ENCODE data around the gene CYLD. TPM values are rescaled to one million over a fixed set of nuclear protein-coding genes. Genes with fewer than 3 reads are reported as not detected.

CYLD gene
- total and polyA plus RNA-seq, 4 experiments from 2014 or later, result 206 to 299 (median 274) TPM

DNA sequence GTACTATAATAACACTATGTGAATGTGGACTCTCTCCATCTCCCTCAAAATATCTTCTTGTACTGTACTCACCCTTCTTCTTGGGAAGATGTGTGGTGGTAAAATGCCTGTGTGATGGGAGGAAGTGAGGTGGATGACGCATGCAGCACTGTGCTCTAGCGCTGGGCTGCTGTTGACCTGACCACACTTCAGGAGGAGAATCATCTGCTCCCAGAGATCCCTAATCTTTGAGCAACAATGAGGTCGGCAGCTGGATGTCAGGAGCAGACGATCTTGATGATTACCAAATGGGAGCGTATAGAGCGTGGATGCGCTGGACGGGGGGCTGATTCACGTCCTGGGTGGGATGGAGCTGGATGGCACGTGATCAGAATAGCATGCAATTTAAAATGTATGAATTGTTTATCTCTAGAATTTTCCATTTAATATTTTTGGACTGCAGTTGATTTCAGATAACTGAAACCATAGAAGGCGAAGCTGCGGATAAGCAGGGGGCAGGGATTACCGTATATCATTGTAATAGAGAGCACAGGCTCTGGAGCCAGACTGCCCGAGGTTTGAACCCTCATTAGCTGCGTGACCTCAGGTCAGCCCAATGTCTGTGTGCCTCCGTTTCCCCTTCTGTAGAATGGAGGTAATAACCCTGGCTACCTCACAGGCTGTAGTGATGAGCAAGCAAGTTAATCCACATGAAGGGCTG lies 23.7 kb upstream of the CYLD start:
- H3K27me3 ChIP-seq (ENCODE audit: insufficient read depth, low read length), result no peaks in the 10 kb centered on the region
- Mint-ChIP-seq H3K4me3 (no peak overlapping the region), H3K27me3 (no peaks in the 10 kb centered on the region), H3K36me3 (peaks cover 14 to 43% of the 10 kb centered on the region in 2 donors), H3K4me1 (peaks cover 9 to 40% (median 24%) of the 10 kb centered on the region in 4 donors), H3K9me3 (peaks cover 0 to 2% (median 0%) of the 10 kb centered on the region in 8 donors), H3K27ac (peak overlapping the region in 5 of 7 donors; percentile 29 to 80 (median 62))
- H3K4me1 ChIP-seq (ENCODE audit: insufficient read depth, low read length), result peaks cover 12% of the 10 kb centered on the region
- CTCF ChIA-PET (ENCODE audit: partially characterized antibody), result interaction anchor here (1.0 to 7.0 kb wide), 4 partner anchors 14 to 88 kb away, joined by 3 to 55 read pairs (median 16); no protein-coding TSS in a partner anchor
- POLR2A ChIA-PET (ENCODE audit: partially characterized antibody), result interaction anchor here (1.3 to 1.4 kb wide), 2 partner anchors 23 to 37 kb away, joined by 3 read pairs; partner anchors contain the start of gene SNX20
- intact Hi-C loops (cut with micrococcal nuclease), result no loop called here
- H3K9me3 ChIP-seq (ENCODE audit: control insufficient read depth in 1 of 2, low read length in 2 of 2), result no peaks in the 10 kb centered on the region
- peaks cover 6% of the 10 kb centered on the region for H3K36me3 ChIP-seq (ENCODE audit: insufficient read depth, low read length)
- no peak for DNase-seq
- H3K4me3 ChIP-seq (ENCODE audit: low read length in 2 of 2), result no peak overlapping the region
- H3K27ac ChIP-seq (ENCODE audit: low read depth, low read length), result no peak overlapping the region

GRCh38 chr16:50718761-50719400 lies 23.0 kb upstream of the CYLD start:
- CTCF ChIA-PET (ENCODE audit: partially characterized antibody), result interaction anchor here (1.0 to 7.0 kb wide), 5 partner anchors 13 to 87 kb away, joined by 3 to 55 read pairs (median 12); partner anchors contain the start of gene SNX20
- intact Hi-C loops (cut with micrococcal nuclease), result no loop called here
- no peak for DNase-seq
- H3K4me3 ChIP-seq (ENCODE audit: low read length in 2 of 2), result no peak overlapping the region
- Mint-ChIP-seq H3K9me3 (peaks cover 0 to 7% (median 2%) of the 10 kb centered on the region in 8 donors), H3K4me1 (peaks cover 9 to 35% (median 23%) of the 10 kb centered on the region in 4 donors), H3K36me3 (peaks cover 20 to 44% of the 10 kb centered on the region in 2 donors), H3K27ac (peak overlapping the region in 4 of 7 donors; percentile 2 to 80 (median 60)), H3K4me3 (no peak overlapping the region), H3K27me3 (no peaks in the 10 kb centered on the region)
- peaks cover 6% of the 10 kb centered on the region for H3K36me3 ChIP-seq (ENCODE audit: insufficient read depth, low read length)
- H3K9me3 ChIP-seq (ENCODE audit: control insufficient read depth in 1 of 2, low read length in 2 of 2), result peaks cover 0 to under 1% of the 10 kb centered on the region in 2 donors
- H3K4me1 ChIP-seq (ENCODE audit: insufficient read depth, low read length), result peaks cover 12% of the 10 kb centered on the region
- H3K27me3 ChIP-seq (ENCODE audit: insufficient read depth, low read length), result no peaks in the 10 kb centered on the region
- no peak overlapping the region for H3K27ac ChIP-seq (ENCODE audit: low read depth, low read length)
- POLR2A ChIA-PET (ENCODE audit: partially characterized antibody), result interaction anchor here (1.3 to 1.4 kb wide), 2 partner anchors 23 to 38 kb away, joined by 3 read pairs; partner anchors contain the start of gene SNX20

- peaks cover 7% of the 10 kb centered on the region for H3K36me3 ChIP-seq (ENCODE audit: insufficient read depth, low read length)
- Mint-ChIP-seq H3K27ac (peak overlapping the region in 3 of 7 donors; percentile 46 to 74 (median 68)), H3K36me3 (peaks cover 28 to 50% of the 10 kb centered on the region in 2 donors), H3K9me3 (peaks cover 2 to 13% (median 9%) of the 10 kb centered on the region in 8 donors), H3K27me3 (no peaks in the 10 kb centered on the region), H3K4me1 (peaks cover 12 to 35% (median 23%) of the 10 kb centered on the region in 4 donors), H3K4me3 (no peak overlapping the region)
- intact Hi-C loops (cut with micrococcal nuclease), result loop anchor here (1.0 kb wide), 3 partner anchors 22 to 87 kb away; no protein-coding TSS in a partner anchor
- peaks cover 12% of the 10 kb centered on the region for H3K4me1 ChIP-seq (ENCODE audit: insufficient read depth, low read length)
- POLR2A ChIA-PET (ENCODE audit: partially characterized antibody), result interaction anchor here (0.7 to 1.6 kb wide), 12 partner anchors 11 to 62 kb away, joined by 3 to 14 read pairs (median 4); partner anchors contain the start of genes CYLD and SNX20
- H3K9me3 ChIP-seq (ENCODE audit: control insufficient read depth in 1 of 2, low read length in 2 of 2), result peaks cover 0 to 7% of the 10 kb centered on the region in 2 donors
- CTCF ChIA-PET (ENCODE audit: partially characterized antibody), result interaction anchor here (0.8 to 7.0 kb wide), 20 partner anchors 10 to 364 kb away, joined by 3 to 55 read pairs (median 4); partner anchors contain the start of genes CYLD and SNX20
- no peak for DNase-seq
- no peaks in the 10 kb centered on the region for H3K27me3 ChIP-seq (ENCODE audit: insufficient read depth, low read length)
- no peak overlapping the region for H3K4me3 ChIP-seq (ENCODE audit: low read length in 2 of 2)
- no peak overlapping the region for H3K27ac ChIP-seq (ENCODE audit: low read depth, low read length)
These were observed 22.2 kb upstream of the CYLD start for GRCh38 chr16:50719401-50720337.

- Histone ChIP-seq H3K27me3 (ENCODE audit: insufficient read depth, low read length) (no peaks in the 10 kb centered on the region), H3K4me1 (ENCODE audit: insufficient read depth, low read length) (peaks cover 12% of the 10 kb centered on the region), H3K36me3 (ENCODE audit: insufficient read depth, low read length) (peaks cover 18% of the 10 kb centered on the region), H3K9me3 (ENCODE audit: control insufficient read depth in 1 of 2, low read length in 2 of 2) (peaks cover 0 to 7% of the 10 kb centered on the region in 2 donors), H3K27ac (ENCODE audit: low read depth, low read length) (no peak overlapping the region), H3K4me3 (ENCODE audit: low read length in 2 of 2) (no peak overlapping the region)
- POLR2A ChIA-PET (ENCODE audit: partially characterized antibody), result interaction anchor here (0.6 to 1.2 kb wide), 4 partner anchors 10 to 44 kb away, joined by 3 to 5 read pairs (median 3); no protein-coding TSS in a partner anchor
- Mint-ChIP-seq H3K27ac (peak overlapping the region in 6 of 7 donors; percentile 19 to 86 (median 46)), H3K4me3 (peak overlapping the region in 3 of 8 donors; percentile 8 to 23 (median 13)), H3K4me1 (peaks cover 12 to 35% (median 24%) of the 10 kb centered on the region in 4 donors), H3K36me3 (peaks cover 40 to 50% of the 10 kb centered on the region in 2 donors), H3K9me3 (peaks cover 2 to 13% (median 9%) of the 10 kb centered on the region in 8 donors), H3K27me3 (no peaks in the 10 kb centered on the region)
- intact Hi-C loops (cut with micrococcal nuclease), result no loop called here
- DNase-seq, result no peak
- CTCF ChIA-PET (ENCODE audit: partially characterized antibody), result interaction anchor here (1.3 to 7.0 kb wide), 9 partner anchors 10 to 84 kb away, joined by 4 to 55 read pairs (median 10); partner anchors contain the start of gene SNX20
These were observed 20.1 kb upstream of the CYLD start for GRCh38 chr16:50721549-50722404.

GRCh38 chr16:50722405-50722737 lies 19.5 kb upstream of the CYLD start:
- Mint-ChIP-seq H3K9me3 (peaks cover 2 to 13% (median 9%) of the 10 kb centered on the region in 8 donors), H3K4me3 (peak overlapping the region in 1 of 8 donors; percentile 13), H3K27ac (peak overlapping the region in 3 of 7 donors; percentile 70 to 86 (median 72)), H3K36me3 (peaks cover 40 to 46% of the 10 kb centered on the region in 2 donors), H3K27me3 (no peaks in the 10 kb centered on the region), H3K4me1 (peaks cover 11 to 35% (median 24%) of the 10 kb centered on the region in 4 donors)
- intact Hi-C loops (cut with micrococcal nuclease), result no loop called here
- Histone ChIP-seq H3K9me3 (ENCODE audit: control insufficient read depth in 1 of 2, low read length in 2 of 2) (peaks cover 0 to 7% of the 10 kb centered on the region in 2 donors), H3K27me3 (ENCODE audit: insufficient read depth, low read length) (no peaks in the 10 kb centered on the region), H3K4me3 (ENCODE audit: low read length in 2 of 2) (no peak overlapping the region), H3K4me1 (ENCODE audit: insufficient read depth, low read length) (peaks cover 12% of the 10 kb centered on the region), H3K36me3 (ENCODE audit: insufficient read depth, low read length) (peaks cover 18% of the 10 kb centered on the region), H3K27ac (ENCODE audit: low read depth, low read length) (no peak overlapping the region)
- CTCF ChIA-PET (ENCODE audit: partially characterized antibody), result interaction anchor here (1.1 to 7.0 kb wide), 6 partner anchors 10 to 84 kb away, joined by 3 to 55 read pairs (median 7); no protein-coding TSS in a partner anchor
- POLR2A ChIA-PET (ENCODE audit: partially characterized antibody), result interaction anchor here (1.0 to 1.2 kb wide), 2 partner anchors 24 to 41 kb away, joined by 4 to 5 read pairs; partner anchors contain the start of gene SNX20
- no peak for DNase-seq
